H9 (cell line): ENCODE data around the gene SOCS7. TPM values are rescaled to one million over a fixed set of nuclear protein-coding genes. Genes with fewer than 3 reads are reported as not detected.

Source experiments
- DNase-seq: peaks from one replicate; pipeline ENCODE4 v3.0.0-alpha.2; 2017
- H2AFZ ChIP-seq: one replicate; pipeline ENCODE4 v1.6.1; 2013; ENCODE audit warnings: mild to moderate bottlenecking, low read length, control low read depth, moderate library complexity
- H2AK5ac ChIP-seq: 2 replicates; pipeline ENCODE4 v1.6.1; 2013; ENCODE audit warnings: low read length, control low read depth, mixed read lengths; ENCODE audit not compliant: insufficient read length
- H2BK120ac ChIP-seq: one replicate; pipeline ENCODE4 v1.6.1; 2013; ENCODE audit warnings: low read depth, mild to moderate bottlenecking, low read length, control low read depth, inconsistent platforms; ENCODE audit not compliant: poor library complexity, severe bottlenecking
- H2BK12ac ChIP-seq: 2 replicates; pipeline ENCODE4 v1.6.1; 2013; ENCODE audit warnings: low read length, control low read depth, mixed read lengths, low read depth; ENCODE audit not compliant: insufficient read length
- H2BK15ac ChIP-seq: 2 replicates; pipeline ENCODE4 v1.6.1; 2013; ENCODE audit warnings: low read depth, low read length, control low read depth
- H2BK20ac ChIP-seq: one replicate; pipeline ENCODE4 v1.6.1; 2013; ENCODE audit warnings: low read depth, mild to moderate bottlenecking, low read length, control low read depth, inconsistent platforms; ENCODE audit not compliant: poor library complexity, severe bottlenecking
- H2BK5ac ChIP-seq: 2 replicates; pipeline ENCODE4 v1.6.1; 2013; ENCODE audit warnings: low read length, control low read depth, mixed read lengths; ENCODE audit not compliant: insufficient read length
- H3K14ac ChIP-seq: 2 replicates; pipeline ENCODE4 v1.6.1; 2013; ENCODE audit warnings: low read length, control low read depth; ENCODE audit not compliant: insufficient read depth
- H3K18ac ChIP-seq: 2 replicates; pipeline ENCODE4 v1.6.1; 2013; ENCODE audit warnings: low read depth, mild to moderate bottlenecking, mixed read lengths, low read length, control low read depth; ENCODE audit not compliant: insufficient read length
- H3K23ac ChIP-seq: 2 replicates; pipeline ENCODE4 v1.6.1; 2013; ENCODE audit warnings: low read length, control low read depth, mixed read lengths, low read depth; ENCODE audit not compliant: insufficient read length
- H3K23me2 ChIP-seq: 2 replicates; pipeline ENCODE4 v1.6.1; 2013; ENCODE audit warnings: low read depth, mild to moderate bottlenecking, mixed read lengths, low read length, control low read depth; ENCODE audit not compliant: insufficient read length, poor library complexity, severe bottlenecking
- H3K27ac ChIP-seq: 2 replicates; pipeline ENCODE4 v1.5.1; 2013; ENCODE audit warnings: low read length, control low read depth, mixed read lengths, low read depth; ENCODE audit not compliant: insufficient read length
- H3K27me3 ChIP-seq: 2 replicates; pipeline ENCODE4 v1.6.1; 2013; ENCODE audit warnings: low read length, control low read depth, inconsistent platforms; ENCODE audit not compliant: insufficient read depth
- H3K4ac ChIP-seq: 2 replicates; pipeline ENCODE4 v1.6.1; 2013; ENCODE audit warnings: low read depth, mild to moderate bottlenecking, control low read depth, inconsistent platforms, low read length, moderate library complexity
- H3K4me1 ChIP-seq: 2 replicates; pipeline ENCODE4 v1.6.1; 2013; ENCODE audit warnings: low read length, control low read depth, inconsistent platforms; ENCODE audit not compliant: insufficient read depth
- H3K4me2 ChIP-seq: 2 replicates; pipeline ENCODE4 v1.6.1; 2013; ENCODE audit warnings: low read length, control low read depth, mixed read lengths; ENCODE audit not compliant: insufficient read length, insufficient read depth
- H3K56ac ChIP-seq: 2 replicates; pipeline ENCODE4 v1.6.1; 2013; ENCODE audit warnings: low read depth, mild to moderate bottlenecking, mixed read lengths, low read length, control low read depth; ENCODE audit not compliant: insufficient read length
- H3K79me1 ChIP-seq: 2 replicates; pipeline ENCODE4 v1.6.1; 2013; ENCODE audit warnings: low read depth, mild to moderate bottlenecking, moderate library complexity, low read length, control low read depth, inconsistent platforms; ENCODE audit not compliant: insufficient read depth, poor library complexity, severe bottlenecking
- H3K79me2 ChIP-seq: 2 replicates; pipeline ENCODE4 v1.6.1; 2013; ENCODE audit warnings: low read length, control low read depth, inconsistent platforms; ENCODE audit not compliant: insufficient read depth
- H3K9ac ChIP-seq: 2 replicates; pipeline ENCODE4 v1.6.1; 2013; ENCODE audit warnings: low read length, control low read depth, mixed read lengths; ENCODE audit not compliant: insufficient read length; ENCODE audit errors: extremely low read depth
- H3K9me3 ChIP-seq: one replicate; pipeline ENCODE4 v1.6.1; 2013; ENCODE audit warnings: low read depth, low read length, inconsistent platforms; ENCODE audit not compliant: control insufficient read depth
- H3T11ph ChIP-seq: one replicate; pipeline ENCODE4 v1.6.1; 2013; ENCODE audit warnings: mild to moderate bottlenecking, low read length, control low read depth, inconsistent platforms
- H4K20me1 ChIP-seq: one replicate; pipeline ENCODE4 v1.6.1; 2013; ENCODE audit not compliant: control insufficient read depth, insufficient read length, insufficient read depth
- H4K5ac ChIP-seq: 2 replicates; pipeline ENCODE4 v1.6.1; 2013; ENCODE audit warnings: low read depth, mild to moderate bottlenecking, mixed read lengths, low read length, control low read depth; ENCODE audit not compliant: insufficient read length
- H4K8ac ChIP-seq: replicated peaks from 2 replicates; pipeline ENCODE4 v1.6.1; 2013; ENCODE audit warnings: low read length, control low read depth, mixed read lengths, low read depth; ENCODE audit not compliant: insufficient read length
- H4K91ac ChIP-seq: 2 replicates; pipeline ENCODE4 v1.6.1; 2013; ENCODE audit warnings: low read depth, mild to moderate bottlenecking, moderate library complexity, mixed read lengths, low read length, control low read depth; ENCODE audit not compliant: insufficient read length
- H3K27ac Mint-ChIP-seq, 3 experiments: 2 replicates in 2 of 3; 3 replicates in 1 of 3; pipeline ENCODE4 v1.8.0; 2020 to 2021; ENCODE audit warnings: mixed read lengths in 3 of 3, mild to moderate bottlenecking in 1 of 3, moderate library complexity in 1 of 3
- H3K27me3 Mint-ChIP-seq: 2 replicates; pipeline ENCODE4 v1.8.0; 2021; ENCODE audit warnings: low read depth, mild to moderate bottlenecking, moderate library complexity, mixed read lengths
- H3K36me3 Mint-ChIP-seq, 3 experiments: 2 replicates in 2 of 3; 3 replicates in 1 of 3; pipeline ENCODE4 v1.8.0; 2020 to 2021; ENCODE audit warnings: low read depth in 3 of 3, mixed read lengths in 3 of 3; ENCODE audit not compliant: insufficient read depth in 1 of 3
- H3K4me1 Mint-ChIP-seq, 2 experiments: 2 replicates each; pipeline ENCODE4 v1.8.0; 2020; ENCODE audit warnings: mixed read lengths in 2 of 2
- H3K4me3 Mint-ChIP-seq, 2 experiments: 2 replicates in 1 of 2; 3 replicates in 1 of 2; pipeline ENCODE4 v1.8.0; 2020 to 2021; ENCODE audit warnings: mild to moderate bottlenecking in 2 of 2, mixed read lengths in 2 of 2, moderate library complexity in 1 of 2
- H3K9me3 Mint-ChIP-seq, 2 experiments: 2 replicates in 1 of 2; 3 replicates in 1 of 2; pipeline ENCODE4 v1.8.0; 2020; ENCODE audit warnings: mild to moderate bottlenecking in 2 of 2, mixed read lengths in 2 of 2, moderate library complexity in 1 of 2
- WGBS: extraction: QIAGEN DNeasy Blood & Tissue Kit; methylation state at CpG from one replicate; pipeline ENCODE4 v1.1.7; 2013; ENCODE audit warnings: missing lambda C conversion rate, low lambda C conversion rate, mixed read lengths; ENCODE audit not compliant: insufficient read length; ENCODE audit errors: extremely low coverage; 5-methylcytosine and 5-hydroxymethylcytosine counted together
- total RNA-seq: library from RNA; stranded (reverse); gene quantifications from 2 replicates; pipeline ENCODE4 v1.2.1, GENCODE V29; 2021
- TF ChIP-seq, protein P1 (sequence below): fragments of 200-600 bp; sonication (generic); conservative IDR thresholded peaks from 3 replicates; pipeline ENCODE4 v1.8.0; 2021; ENCODE audit warnings: antibody characterized with exemption, mild to moderate bottlenecking

SOCS7 gene
- total RNA-seq, 1 experiment from 2014 or later = 31.0 TPM

DNA sequence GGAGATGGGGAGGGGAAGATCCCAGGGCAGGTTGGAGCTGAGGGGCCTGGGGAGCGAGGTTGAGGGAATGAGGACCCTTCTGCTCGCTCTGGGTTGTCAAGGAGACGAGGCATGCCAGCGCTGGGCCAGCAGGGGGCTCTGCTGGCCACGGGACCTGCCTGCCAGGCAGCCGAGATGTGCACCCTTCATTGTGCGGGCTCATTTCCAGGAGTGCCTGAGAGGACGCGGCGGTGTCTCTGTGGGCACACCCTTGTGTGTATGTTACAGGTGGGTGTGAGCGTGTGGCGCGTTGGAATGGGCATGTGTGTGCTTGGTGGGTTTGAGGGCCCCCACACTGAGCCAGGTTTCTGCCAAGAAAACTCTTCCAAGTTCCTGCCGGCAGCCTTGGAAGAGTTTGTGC is 92.5 kb downstream of the SOCS7 start:
- Histone ChIP-seq H2BK15ac (no peak overlapping the region), H3K9me3 (no peaks in the 10 kb centered on the region), H4K20me1 (no peaks in the 10 kb centered on the region), H2BK5ac (no peak overlapping the region), H3K27ac (no peak overlapping the region), H3K56ac (no peak overlapping the region), H3K4me1 (peaks cover 9% of the 10 kb centered on the region; the same call in 1 of the 2 replicates), H3K9ac (no peak overlapping the region), H3K4me2 (no peak overlapping the region), H3K79me2 (peaks cover 6% of the 10 kb centered on the region; the same call in 1 of the 2 replicates), H4K8ac (no peak overlapping the region), H3K23me2 (no peaks in the 10 kb centered on the region), H3K27me3 (no peaks in the 10 kb centered on the region), H2BK12ac (no peak overlapping the region), H3K4ac (no peak overlapping the region), H2BK120ac (no peak overlapping the region), H4K5ac (no peak overlapping the region), H3K14ac (no peak overlapping the region), H3T11ph (no peak overlapping the region), H3K23ac (no peak overlapping the region), H4K91ac (no peak overlapping the region), H2BK20ac (no peak overlapping the region), H3K18ac (no peak overlapping the region), H3K79me1 (no peaks in the 10 kb centered on the region), H2AFZ (no peak overlapping the region), H2AK5ac (no peak overlapping the region)
- peak overlapping the region in 1 of 2 experiments; percentile 54; a peak in 2 of 5 replicates for H3K4me3 Mint-ChIP-seq
- no peaks in the 10 kb centered on the region for H3K9me3 Mint-ChIP-seq
- peak; percentile 92 for DNase-seq
- no CpG with 5 or more reads among the region's 14 CpGs for WGBS
- no peaks in the 10 kb centered on the region for H3K27me3 Mint-ChIP-seq
- H3K36me3 Mint-ChIP-seq = peaks cover 0 to 10% (median 0%) of the 10 kb centered on the region in 3 experiments; a peak in 3 of 7 replicates
- peaks cover 53 to 56% of the 10 kb centered on the region in 2 experiments for H3K4me1 Mint-ChIP-seq
- TF ChIP-seq, protein P1, sequence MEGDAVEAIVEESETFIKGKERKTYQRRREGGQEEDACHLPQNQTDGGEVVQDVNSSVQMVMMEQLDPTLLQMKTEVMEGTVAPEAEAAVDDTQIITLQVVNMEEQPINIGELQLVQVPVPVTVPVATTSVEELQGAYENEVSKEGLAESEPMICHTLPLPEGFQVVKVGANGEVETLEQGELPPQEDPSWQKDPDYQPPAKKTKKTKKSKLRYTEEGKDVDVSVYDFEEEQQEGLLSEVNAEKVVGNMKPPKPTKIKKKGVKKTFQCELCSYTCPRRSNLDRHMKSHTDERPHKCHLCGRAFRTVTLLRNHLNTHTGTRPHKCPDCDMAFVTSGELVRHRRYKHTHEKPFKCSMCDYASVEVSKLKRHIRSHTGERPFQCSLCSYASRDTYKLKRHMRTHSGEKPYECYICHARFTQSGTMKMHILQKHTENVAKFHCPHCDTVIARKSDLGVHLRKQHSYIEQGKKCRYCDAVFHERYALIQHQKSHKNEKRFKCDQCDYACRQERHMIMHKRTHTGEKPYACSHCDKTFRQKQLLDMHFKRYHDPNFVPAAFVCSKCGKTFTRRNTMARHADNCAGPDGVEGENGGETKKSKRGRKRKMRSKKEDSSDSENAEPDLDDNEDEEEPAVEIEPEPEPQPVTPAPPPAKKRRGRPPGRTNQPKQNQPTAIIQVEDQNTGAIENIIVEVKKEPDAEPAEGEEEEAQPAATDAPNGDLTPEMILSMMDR = peak; percentile 89
- peak overlapping the region in 2 of 3 experiments; percentile 68 to 94; a peak in 4 of 7 replicates for H3K27ac Mint-ChIP-seq
